K562 (cell line): ENCODE data around the gene PRKCSH. TPM values are rescaled to one million over a fixed set of nuclear protein-coding genes. Genes with fewer than 3 reads are reported as not detected.

Source experiments
- BRF1 ChIP-seq: IDR thresholded peaks from 3 replicates; pipeline ENCODE4 v1.6.1; 2011; ENCODE audit warnings: borderline replicate concordance, mild to moderate bottlenecking; ENCODE audit not compliant: insufficient read length; ENCODE audit errors: extremely low read depth
- GTF2A2 ChIP-seq: IDR thresholded peaks from 2 replicates; pipeline ENCODE4 v1.6.1; 2016; ENCODE audit warnings: mild to moderate bottlenecking, missing genetic modification characterization, missing compliant biosample characterization
- MCM7 ChIP-seq, 2 experiments: fragments of 450-650 bp; IDR thresholded peaks; 2 replicates each; pipeline ENCODE4 v1.6.1; 2016 to 2018
- MEF2A ChIP-seq: IDR thresholded peaks from 2 replicates; pipeline ENCODE4 v1.6.1; 2011; ENCODE audit warnings: low read depth, mild to moderate bottlenecking, low read length, moderate library complexity; ENCODE audit not compliant: control insufficient read depth
- MYBL2 ChIP-seq, 2 experiments: fragments of 450-650 bp in 1 of 2; sonication (generic) in 1 of 2; formaldehyde crosslinking in 1 of 2; IDR thresholded peaks; 2 replicates each; pipeline versions ENCODE4 v1.6.1 to v1.8.1; 2017 to 2022; ENCODE audit warnings: borderline replicate concordance in 1 of 2, inconsistent platforms in 1 of 2, low read depth in 1 of 2, mild to moderate bottlenecking in 1 of 2, missing genetic modification reagents in 1 of 2, moderate library complexity in 1 of 2
- RBFOX2 ChIP-seq: fragments of 200-400 bp; formaldehyde crosslinking; IDR thresholded peaks from 2 replicates; pipeline ENCODE4 v1.6.1; 2017; ENCODE audit warnings: low read depth, mild to moderate bottlenecking, low read length, moderate library complexity
- SIN3A ChIP-seq, 2 experiments: fragments of 150-350 bp in 1 of 2; IDR thresholded peaks; 2 replicates each; pipeline ENCODE4 v1.6.1; 2011 to 2016; ENCODE audit warnings: borderline replicate concordance in 2 of 2, low read depth in 2 of 2, low read length in 2 of 2, mild to moderate bottlenecking in 2 of 2, moderate library complexity in 2 of 2; ENCODE audit not compliant: control insufficient read depth in 1 of 2
- SNAPC5 ChIP-seq: fragments of 250-450 bp; sonication (Bioruptor Pico); IDR thresholded peaks from 2 replicates; pipeline ENCODE4 v1.8.0; 2021; ENCODE audit warnings: moderate library complexity, mild to moderate bottlenecking, inconsistent platforms
- SRSF7 ChIP-seq: fragments of 200-400 bp; formaldehyde crosslinking; optimal IDR thresholded peaks from 2 replicates; pipeline ENCODE3; 2017; ENCODE audit warnings: mild to moderate bottlenecking, low read depth, low read length
- STAT5B ChIP-seq: fragments of 250-450 bp; sonication (Bioruptor Pico); IDR thresholded peaks from 2 replicates; pipeline ENCODE4 v1.8.0; 2021; ENCODE audit warnings: mild to moderate bottlenecking, inconsistent platforms
- ZNF263 ChIP-seq: sonication (generic); formaldehyde crosslinking; IDR thresholded peaks from 2 replicates; pipeline ENCODE4 v1.8.0; 2022; ENCODE audit warnings: mild to moderate bottlenecking, missing genetic modification reagents, borderline replicate concordance
- ZNF444 ChIP-seq: fragments of 250-450 bp; sonication (Bioruptor Pico); IDR thresholded peaks from 2 replicates; pipeline ENCODE4 v1.4.0; 2020; ENCODE audit warnings: mild to moderate bottlenecking, moderate library complexity
- ZNF445 ChIP-seq: fragments of 250-450 bp; sonication (Bioruptor Pico); IDR thresholded peaks from 2 replicates; pipeline ENCODE4 v1.4.0; 2020; ENCODE audit warnings: low read depth, mild to moderate bottlenecking, moderate library complexity
- ZNF778 ChIP-seq: fragments of 450-650 bp; formaldehyde crosslinking; IDR thresholded peaks from 2 replicates; pipeline ENCODE4 v1.4.0; 2020; ENCODE audit warnings: mild to moderate bottlenecking, moderate library complexity
- polyA plus RNA-seq, 8 experiments: library from polyadenylated mRNA; depleted of rRNA in 4 of 8; stranded (reverse) in 5 of 8; unstranded in 3 of 8; fragments of >200 nt; fragmentation: Nextera tagmentation in 2 of 8; fragmentation: Illumina TruSeq in 1 of 8; extraction: Ambion mirVana in 2 of 8; extraction: Trizol in 1 of 8; gene quantifications; 2 replicates each; pipeline versions ENCODE4 v1.2.1 to v1.2.3, GENCODE V29; 2011 to 2014; ENCODE audit warnings: inconsistent platforms in 1 of 8, missing spikeins in 1 of 8
- total RNA-seq, 7 experiments: library from RNA; depleted of rRNA in 6 of 7; stranded (reverse); fragments of >200 nt in 6 of 7; fragmentation: Illumina TruSeq in 2 of 7; extraction: Trizol in 2 of 7; gene quantifications; 2 replicates each; pipeline versions ENCODE4 v1.2.1 to v1.2.3, GENCODE V29; 2011 to 2021; ENCODE audit warnings: low replicate concordance in 1 of 7
- TF ChIP-seq, protein P1 (sequence below), 2 experiments: fragments of 450-650 bp; formaldehyde crosslinking in 1 of 2; IDR thresholded peaks; 2 replicates each; pipeline versions ENCODE4 v1.4.0 to v1.6.1; 2014 to 2020; ENCODE audit warnings: mild to moderate bottlenecking in 2 of 2, borderline replicate concordance in 1 of 2, low read depth in 1 of 2
- TF ChIP-seq, protein P2 (sequence below): fragments of 450-650 bp; IDR thresholded peaks from 2 replicates; pipeline ENCODE4 v1.7.0; 2016; ENCODE audit warnings: borderline replicate concordance

Gene PRKCSH
- total and polyA plus RNA-seq, 9 of the 15 experiments (the other 6 are each of a cell fraction or from before 2014, with no cell fraction given), result 2.3 to 297 (median 48.1) TPM

DNA sequence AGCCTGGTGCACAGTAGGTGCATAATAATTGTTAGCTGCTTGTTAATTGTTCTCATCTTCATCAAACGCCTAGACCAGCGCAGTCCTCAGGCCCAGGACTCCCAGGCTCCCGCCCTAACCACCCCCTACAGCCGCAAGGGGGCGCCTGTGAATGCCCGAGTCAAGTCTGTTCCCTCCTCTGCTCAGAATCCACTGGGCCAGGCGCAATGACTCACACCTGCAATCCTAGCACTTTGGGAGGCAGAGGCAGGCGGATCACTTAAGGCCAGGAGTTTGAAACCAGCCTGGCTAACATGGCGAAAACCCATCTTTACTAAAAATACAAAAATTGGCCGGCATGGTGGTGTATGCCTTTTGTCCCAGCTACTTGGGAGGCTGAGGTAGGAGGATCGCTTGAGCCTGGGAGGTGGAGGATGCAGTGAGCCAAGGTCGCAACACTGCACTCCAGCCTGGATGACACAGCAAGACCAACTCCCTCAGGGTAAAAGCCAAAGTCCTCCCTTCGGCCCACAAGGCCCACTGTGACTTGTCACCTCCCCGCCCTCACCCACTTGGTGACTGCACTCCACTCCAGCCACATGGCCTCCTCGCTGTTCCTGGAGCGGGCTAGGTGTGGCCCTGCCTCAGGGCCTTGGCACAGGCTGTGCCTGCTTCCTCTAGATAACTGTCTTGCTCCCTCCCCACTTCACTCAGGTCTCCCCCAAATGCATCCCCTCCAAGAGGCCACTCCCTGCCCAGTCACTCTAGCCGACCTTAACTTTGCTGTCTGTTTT is 61.1 kb downstream of the PRKCSH start (continued):
- TF ChIP-seq MYBL2 (IDR thresholded peaks at IDR 0.05; ENCODE audit: low read depth) (no peak), MYBL2 (CRISPR knock-in tag; IDR thresholded peaks at IDR 0.05; ENCODE audit: borderline replicate concordance) (no peak), RBFOX2 (no peak), SIN3A (IDR thresholded peaks at IDR 0.05; ENCODE audit: borderline replicate concordance in 2 of 2, control insufficient read depth in 1 of 2, low read depth in 2 of 2, low read length in 2 of 2) (no peak), BRF1 (no peak), SNAPC5 (CRISPR knock-in tag) (no peak), ZNF778 (CRISPR knock-in tag) (no peak), ZNF445 (CRISPR knock-in tag) (no peak), MEF2A (no peak), MCM7 (IDR thresholded peaks at IDR 0.05) (no peak), SRSF7 (no peak), GTF2A2 (tag) (no peak), ZNF263 (CRISPR knock-in tag) (no peak; the same call in 1 of the 2 replicates), STAT5B (CRISPR knock-in tag) (no peak), ZNF444 (CRISPR knock-in tag) (no peak)
- TF ChIP-seq, protein P1, sequence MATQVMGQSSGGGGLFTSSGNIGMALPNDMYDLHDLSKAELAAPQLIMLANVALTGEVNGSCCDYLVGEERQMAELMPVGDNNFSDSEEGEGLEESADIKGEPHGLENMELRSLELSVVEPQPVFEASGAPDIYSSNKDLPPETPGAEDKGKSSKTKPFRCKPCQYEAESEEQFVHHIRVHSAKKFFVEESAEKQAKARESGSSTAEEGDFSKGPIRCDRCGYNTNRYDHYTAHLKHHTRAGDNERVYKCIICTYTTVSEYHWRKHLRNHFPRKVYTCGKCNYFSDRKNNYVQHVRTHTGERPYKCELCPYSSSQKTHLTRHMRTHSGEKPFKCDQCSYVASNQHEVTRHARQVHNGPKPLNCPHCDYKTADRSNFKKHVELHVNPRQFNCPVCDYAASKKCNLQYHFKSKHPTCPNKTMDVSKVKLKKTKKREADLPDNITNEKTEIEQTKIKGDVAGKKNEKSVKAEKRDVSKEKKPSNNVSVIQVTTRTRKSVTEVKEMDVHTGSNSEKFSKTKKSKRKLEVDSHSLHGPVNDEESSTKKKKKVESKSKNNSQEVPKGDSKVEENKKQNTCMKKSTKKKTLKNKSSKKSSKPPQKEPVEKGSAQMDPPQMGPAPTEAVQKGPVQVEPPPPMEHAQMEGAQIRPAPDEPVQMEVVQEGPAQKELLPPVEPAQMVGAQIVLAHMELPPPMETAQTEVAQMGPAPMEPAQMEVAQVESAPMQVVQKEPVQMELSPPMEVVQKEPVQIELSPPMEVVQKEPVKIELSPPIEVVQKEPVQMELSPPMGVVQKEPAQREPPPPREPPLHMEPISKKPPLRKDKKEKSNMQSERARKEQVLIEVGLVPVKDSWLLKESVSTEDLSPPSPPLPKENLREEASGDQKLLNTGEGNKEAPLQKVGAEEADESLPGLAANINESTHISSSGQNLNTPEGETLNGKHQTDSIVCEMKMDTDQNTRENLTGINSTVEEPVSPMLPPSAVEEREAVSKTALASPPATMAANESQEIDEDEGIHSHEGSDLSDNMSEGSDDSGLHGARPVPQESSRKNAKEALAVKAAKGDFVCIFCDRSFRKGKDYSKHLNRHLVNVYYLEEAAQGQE (IDR thresholded peaks at IDR 0.05; ENCODE audit: borderline replicate concordance), result peak; percentile 85
- TF ChIP-seq, protein P1 (CRISPR knock-in tag; IDR thresholded peaks at IDR 0.05; ENCODE audit: low read depth), result no peak
- TF ChIP-seq, protein P2, sequence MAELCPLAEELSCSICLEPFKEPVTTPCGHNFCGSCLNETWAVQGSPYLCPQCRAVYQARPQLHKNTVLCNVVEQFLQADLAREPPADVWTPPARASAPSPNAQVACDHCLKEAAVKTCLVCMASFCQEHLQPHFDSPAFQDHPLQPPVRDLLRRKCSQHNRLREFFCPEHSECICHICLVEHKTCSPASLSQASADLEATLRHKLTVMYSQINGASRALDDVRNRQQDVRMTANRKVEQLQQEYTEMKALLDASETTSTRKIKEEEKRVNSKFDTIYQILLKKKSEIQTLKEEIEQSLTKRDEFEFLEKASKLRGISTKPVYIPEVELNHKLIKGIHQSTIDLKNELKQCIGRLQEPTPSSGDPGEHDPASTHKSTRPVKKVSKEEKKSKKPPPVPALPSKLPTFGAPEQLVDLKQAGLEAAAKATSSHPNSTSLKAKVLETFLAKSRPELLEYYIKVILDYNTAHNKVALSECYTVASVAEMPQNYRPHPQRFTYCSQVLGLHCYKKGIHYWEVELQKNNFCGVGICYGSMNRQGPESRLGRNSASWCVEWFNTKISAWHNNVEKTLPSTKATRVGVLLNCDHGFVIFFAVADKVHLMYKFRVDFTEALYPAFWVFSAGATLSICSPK, result no peak
